Osteocyte (in vitro differentiated cells): Measurements from ENCODE around the gene SETD1B. TPM values are rescaled to one million over a fixed set of nuclear protein-coding genes. Genes with fewer than 3 reads are reported as not detected.
A peak's percentile ranks its signal among the peaks of the same experiment; 100 is the strongest.
"Not testable (repeated sequence)": the region's sequence is repeated elsewhere in the genome, so short reads cannot be mapped to it uniquely, and the experiment has no call there.

ENCODE experiments used
- DNase-seq: peaks from one replicate; pipeline ENCODE4 v3.0.0; 2021; ENCODE audit warnings: mixed read lengths; ENCODE audit not compliant: unreplicated experiment; ENCODE audit errors: extremely low spot score
- H3K27ac Mint-ChIP-seq: one replicate; pipeline ENCODE4 v1.8.0; 2021; ENCODE audit warnings: mild to moderate bottlenecking, mixed read lengths; ENCODE audit not compliant: unreplicated experiment
- H3K27me3 Mint-ChIP-seq: one replicate; pipeline ENCODE4 v1.8.0; 2021; ENCODE audit warnings: mixed read lengths; ENCODE audit not compliant: unreplicated experiment
- H3K36me3 Mint-ChIP-seq: one replicate; pipeline ENCODE4 v1.8.0; 2021; ENCODE audit warnings: mixed read lengths; ENCODE audit not compliant: unreplicated experiment
- H3K4me1 Mint-ChIP-seq: one replicate; pipeline ENCODE4 v1.8.0; 2021; ENCODE audit warnings: mixed read lengths; ENCODE audit not compliant: unreplicated experiment
- H3K4me3 Mint-ChIP-seq: one replicate; pipeline ENCODE4 v1.8.0; 2021; ENCODE audit warnings: mild to moderate bottlenecking, moderate library complexity, mixed read lengths; ENCODE audit not compliant: unreplicated experiment
- H3K9me3 Mint-ChIP-seq: one replicate; pipeline ENCODE4 v1.8.0; 2021; ENCODE audit warnings: mixed read lengths; ENCODE audit not compliant: unreplicated experiment
- CTCF ChIP-seq: fragments of 200-600 bp; sonication (generic); IDR thresholded peaks from 2 replicates; pipeline ENCODE4 v1.5.0; 2021; ENCODE audit warnings: antibody characterized with exemption, mild to moderate bottlenecking, moderate library complexity
- total RNA-seq: library from RNA; stranded (reverse); gene quantifications from 2 replicates; pipeline ENCODE4 v1.2.1, GENCODE V29; 2021

The SETD1B gene
- total RNA-seq, 1 donor from 2014 or later: 21.0 TPM

GRCh38 chr12:121858662-121859572 is 55.1 kb downstream of the SETD1B start, which contains the start of gene HPD:
TSS of gene HPD (minus strand) at chr12:121858859. CDS start at chr12:121858823, 36 bp downstream.
- no peaks in the 10 kb centered on the region for H3K36me3 Mint-ChIP-seq
- peaks cover 23% of the 10 kb centered on the region for H3K4me1 Mint-ChIP-seq
- H3K9me3 Mint-ChIP-seq: no peaks in the 10 kb centered on the region
- no peak for TF ChIP-seq CTCF
- no peak within 1 kb of the TSS for H3K4me3 Mint-ChIP-seq
- DNase-seq: no peak
- H3K27ac Mint-ChIP-seq: no peak within 1 kb of the TSS
- H3K27me3 Mint-ChIP-seq: no peaks in the 10 kb centered on the region

GRCh38 chr12:121860257-121860656 is 56.4 kb downstream of the SETD1B start:
- no peak for TF ChIP-seq CTCF
- Mint-ChIP-seq H3K4me3 (no peak overlapping the region), H3K9me3 (no peaks in the 10 kb centered on the region), H3K36me3 (no peaks in the 10 kb centered on the region), H3K27me3 (no peaks in the 10 kb centered on the region), H3K4me1 (peaks cover 23% of the 10 kb centered on the region), H3K27ac (no peak overlapping the region)
- no peak for DNase-seq

- not testable (repeated sequence) for H3K4me3 Mint-ChIP-seq, DNase-seq, H3K36me3 Mint-ChIP-seq, H3K27me3 Mint-ChIP-seq, H3K9me3 Mint-ChIP-seq, H3K27ac Mint-ChIP-seq
- peaks cover 23% of the 10 kb centered on the region for H3K4me1 Mint-ChIP-seq
Measured at GRCh38 chr12:121860699-121861098, 56.9 kb downstream of the SETD1B start.

GRCh38 chr12:121861636-121862254 is 57.9 kb downstream of the SETD1B start:
- TF ChIP-seq CTCF: no peak
- Mint-ChIP-seq H3K4me3 (peak overlapping the region; percentile 57), H3K9me3 (no peaks in the 10 kb centered on the region), H3K36me3 (no peaks in the 10 kb centered on the region), H3K27ac (peak overlapping the region; percentile 44), H3K4me1 (peaks cover 21% of the 10 kb centered on the region), H3K27me3 (no peaks in the 10 kb centered on the region)
- no peak for DNase-seq

- no peak for TF ChIP-seq CTCF
- no peak overlapping the region for H3K4me3 Mint-ChIP-seq
- no peaks in the 10 kb centered on the region for H3K27me3 Mint-ChIP-seq
- H3K4me1 Mint-ChIP-seq: peaks cover 9% of the 10 kb centered on the region
- DNase-seq: no peak
- H3K27ac Mint-ChIP-seq: no peak overlapping the region
- H3K9me3 Mint-ChIP-seq: no peaks in the 10 kb centered on the region
- no peaks in the 10 kb centered on the region for H3K36me3 Mint-ChIP-seq
Measured at GRCh38 chr12:121866331-121866730, 62.5 kb downstream of the SETD1B start.

- not testable (repeated sequence) for H3K27me3 Mint-ChIP-seq, H3K27ac Mint-ChIP-seq, H3K4me1 Mint-ChIP-seq, H3K36me3 Mint-ChIP-seq, H3K9me3 Mint-ChIP-seq, DNase-seq, H3K4me3 Mint-ChIP-seq
Measured at GRCh38 chr12:121869229-121869628, 65.4 kb downstream of the SETD1B start.
